Measurements from ENCODE around the gene ZNF780A.

GRCh38 chr19:40033989-40034560 lies 56.7 kb downstream of the ZNF780A start:
- no peak for TF ChIP-seq POLR2A (IDR thresholded peaks at IDR 0.05; ENCODE audit: low read depth, low read length)
- TF ChIP-seq TAF1 (IDR thresholded peaks at IDR 0.05; ENCODE audit: low read depth, low read length), result no peak

All from GM12891 (cell line).